ENCODE results near the gene MEG3.

MEG3 gene

GRCh38 chr14:100903672-100904185 lies 77.8 kb downstream of the MEG3 start, which contains the start of gene RTL1:
RTL1 (minus strand) TSS chr14:100903722; CDS start chr14:100884788, 18,934 bp downstream.
- TF ChIP-seq, protein P1, sequence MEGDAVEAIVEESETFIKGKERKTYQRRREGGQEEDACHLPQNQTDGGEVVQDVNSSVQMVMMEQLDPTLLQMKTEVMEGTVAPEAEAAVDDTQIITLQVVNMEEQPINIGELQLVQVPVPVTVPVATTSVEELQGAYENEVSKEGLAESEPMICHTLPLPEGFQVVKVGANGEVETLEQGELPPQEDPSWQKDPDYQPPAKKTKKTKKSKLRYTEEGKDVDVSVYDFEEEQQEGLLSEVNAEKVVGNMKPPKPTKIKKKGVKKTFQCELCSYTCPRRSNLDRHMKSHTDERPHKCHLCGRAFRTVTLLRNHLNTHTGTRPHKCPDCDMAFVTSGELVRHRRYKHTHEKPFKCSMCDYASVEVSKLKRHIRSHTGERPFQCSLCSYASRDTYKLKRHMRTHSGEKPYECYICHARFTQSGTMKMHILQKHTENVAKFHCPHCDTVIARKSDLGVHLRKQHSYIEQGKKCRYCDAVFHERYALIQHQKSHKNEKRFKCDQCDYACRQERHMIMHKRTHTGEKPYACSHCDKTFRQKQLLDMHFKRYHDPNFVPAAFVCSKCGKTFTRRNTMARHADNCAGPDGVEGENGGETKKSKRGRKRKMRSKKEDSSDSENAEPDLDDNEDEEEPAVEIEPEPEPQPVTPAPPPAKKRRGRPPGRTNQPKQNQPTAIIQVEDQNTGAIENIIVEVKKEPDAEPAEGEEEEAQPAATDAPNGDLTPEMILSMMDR (IDR thresholded peaks at IDR 0.05; ENCODE audit: borderline replicate concordance, control extremely low read depth, extremely low read depth, insufficient read depth, missing control alignments): no peak
- in situ Hi-C loops (cut with MboI; ENCODE audit: low sequenced_read_pairs, unreplicated experiment): no loop called here
- DNase-seq (ENCODE audit: low spot score): no peak

DNA sequence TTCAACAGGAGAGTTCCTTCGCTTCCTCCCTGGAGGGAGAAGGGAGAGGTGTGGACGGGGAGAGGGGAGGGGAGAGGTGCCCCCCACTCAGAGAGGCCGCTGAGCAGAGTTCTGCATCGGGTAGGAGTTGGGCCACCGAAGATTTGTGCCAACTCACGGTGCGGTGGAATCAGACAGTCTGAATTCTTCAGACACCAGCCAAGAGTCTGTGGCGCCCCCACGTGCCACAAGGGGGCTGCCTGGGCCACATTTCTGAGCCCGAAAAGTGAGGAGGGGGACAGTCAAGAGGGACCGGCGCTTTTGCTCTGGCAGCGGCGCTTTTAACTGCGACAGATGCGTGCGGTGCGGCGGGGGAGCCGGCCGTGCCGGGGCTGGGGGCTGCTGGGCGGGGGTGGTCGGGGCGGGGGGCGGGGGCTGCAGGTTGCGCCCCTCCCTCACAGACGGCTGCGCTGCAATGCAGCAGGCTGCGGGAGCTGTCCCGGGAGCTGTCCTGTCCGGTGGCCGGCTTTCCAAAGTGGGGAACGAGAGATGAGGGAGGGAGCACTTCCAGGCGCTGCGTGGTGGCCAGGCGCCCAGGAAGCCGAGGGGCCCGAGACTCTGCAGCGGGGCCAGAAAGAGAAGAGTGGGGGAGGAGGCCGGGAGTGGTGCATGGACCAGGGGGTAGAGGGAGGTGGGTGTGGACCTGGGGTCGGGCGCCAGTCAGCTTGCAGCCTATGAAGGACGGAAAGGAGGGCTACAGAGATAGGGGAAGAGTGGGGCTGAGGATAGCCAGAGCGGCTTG lies 78.6 kb downstream of the MEG3 start:
- in situ Hi-C loops (cut with MboI; ENCODE audit: low sequenced_read_pairs, unreplicated experiment): no loop called here
- no peak for DNase-seq (ENCODE audit: low spot score)

GRCh38 chr14:100905166-100905565 lies 79.2 kb downstream of the MEG3 start:
- in situ Hi-C loops (cut with MboI; ENCODE audit: low sequenced_read_pairs, unreplicated experiment): no loop called here
- TF ChIP-seq, protein P1 (IDR thresholded peaks at IDR 0.05; ENCODE audit: borderline replicate concordance, control extremely low read depth, extremely low read depth, insufficient read depth, missing control alignments): no peak
- DNase-seq (ENCODE audit: low spot score): no peak

More for the DNA sequence above, 78.6 kb downstream of the MEG3 start:
- TF ChIP-seq, protein P1 (IDR thresholded peaks at IDR 0.05; ENCODE audit: borderline replicate concordance, control extremely low read depth, extremely low read depth, insufficient read depth, missing control alignments): no peak

DNA sequence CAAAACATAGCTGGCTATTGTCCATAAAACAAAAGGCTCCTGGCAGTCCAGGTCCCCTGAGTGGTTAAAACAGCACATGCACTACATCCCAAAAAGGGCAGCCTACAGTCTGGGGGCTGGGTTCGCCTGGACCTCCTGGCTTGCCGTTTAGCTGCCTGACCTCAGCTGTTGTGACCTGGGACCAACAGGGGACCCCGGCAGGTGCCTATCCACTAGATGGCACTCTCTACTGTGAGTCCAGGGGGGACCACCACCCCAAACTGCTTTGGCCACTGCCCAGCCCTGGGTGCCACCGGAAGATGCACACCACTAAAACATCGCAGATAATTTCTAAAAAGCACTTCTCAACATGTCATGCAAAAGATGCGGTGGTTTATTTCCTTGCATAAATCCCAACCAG lies 80.5 kb downstream of the MEG3 start:
- TF ChIP-seq, protein P1 (IDR thresholded peaks at IDR 0.05; ENCODE audit: borderline replicate concordance, control extremely low read depth, extremely low read depth, insufficient read depth, missing control alignments): no peak
- DNase-seq (ENCODE audit: low spot score): peak; percentile 31
- in situ Hi-C loops (cut with MboI; ENCODE audit: low sequenced_read_pairs, unreplicated experiment): no loop called here

DNA sequence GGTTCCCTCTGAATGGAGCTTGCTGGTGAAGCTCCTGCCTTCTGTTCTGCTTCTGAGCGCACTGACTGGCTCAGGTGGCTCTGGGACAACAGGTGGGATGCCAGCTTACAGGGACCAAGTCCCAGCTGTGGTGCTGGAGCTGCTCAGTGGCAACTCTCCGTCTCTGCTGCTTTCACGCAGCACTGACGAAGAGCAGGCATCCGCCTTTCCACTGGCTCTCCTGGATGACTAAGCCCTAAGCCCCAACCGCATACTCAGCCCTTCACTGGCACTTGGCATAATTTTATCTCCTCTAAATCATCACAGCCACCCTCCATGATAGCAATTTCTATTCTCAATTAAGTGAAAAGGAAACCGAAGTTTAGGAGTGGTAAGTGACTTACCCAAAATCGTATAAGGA lies 81.3 kb downstream of the MEG3 start:
- in situ Hi-C loops (cut with MboI; ENCODE audit: low sequenced_read_pairs, unreplicated experiment): no loop called here
- no peak for DNase-seq (ENCODE audit: low spot score)
- TF ChIP-seq, protein P1 (IDR thresholded peaks at IDR 0.05; ENCODE audit: borderline replicate concordance, control extremely low read depth, extremely low read depth, insufficient read depth, missing control alignments): no peak

GRCh38 chr14:100909439-100909838 lies 83.5 kb downstream of the MEG3 start:
- TF ChIP-seq, protein P1 (IDR thresholded peaks at IDR 0.05; ENCODE audit: borderline replicate concordance, control extremely low read depth, extremely low read depth, insufficient read depth, missing control alignments): no peak
- DNase-seq (ENCODE audit: low spot score): no peak
- in situ Hi-C loops (cut with MboI; ENCODE audit: low sequenced_read_pairs, unreplicated experiment): no loop called here

Data from GM13976 (cell line).